GM21367 (cell line): ENCODE data around the gene CDH4.

ENCODE experiments used
- ATAC-seq: cut with Tn5 transposase; IDR thresholded peaks from one replicate; pipeline ENCODE4 v1.9.1; 2021; ENCODE audit not compliant: unreplicated experiment

Gene CDH4

GRCh38 chr20:61790116-61790827, 538.2 kb downstream of the CDH4 start:
- no peak for ATAC-seq

- no peak for ATAC-seq
These were observed 539.9 kb downstream of the CDH4 start for GRCh38 chr20:61791995-61792394.

- ATAC-seq, result no peak
These were observed 543.9 kb downstream of the CDH4 start for GRCh38 chr20:61795669-61796630.

- no peak for ATAC-seq
These were observed 544.7 kb downstream of the CDH4 start for GRCh38 chr20:61796738-61797137.

- no peak for ATAC-seq
These were observed 545.1 kb downstream of the CDH4 start for GRCh38 chr20:61797200-61797599.

- no peak for ATAC-seq
These were observed 545.9 kb downstream of the CDH4 start for GRCh38 chr20:61797971-61798411.

- ATAC-seq, result no peak
These were observed 546.6 kb downstream of the CDH4 start for GRCh38 chr20:61798632-61799031.

- ATAC-seq, result no peak
These were observed 547.4 kb downstream of the CDH4 start for GRCh38 chr20:61799394-61799923.

GRCh38 chr20:61799928-61800327, 547.9 kb downstream of the CDH4 start:
- no peak for ATAC-seq

- no peak for ATAC-seq
These were observed 548.5 kb downstream of the CDH4 start for GRCh38 chr20:61800359-61801064.

GRCh38 chr20:61801065-61801360, 549.0 kb downstream of the CDH4 start:
- no peak for ATAC-seq

- no peak for ATAC-seq
These were observed 549.4 kb downstream of the CDH4 start for GRCh38 chr20:61801428-61801827.

- ATAC-seq, result no peak
These were observed 549.9 kb downstream of the CDH4 start for GRCh38 chr20:61801857-61802442.

- no peak for ATAC-seq
These were observed 550.8 kb downstream of the CDH4 start for GRCh38 chr20:61802721-61803311.

GRCh38 chr20:61803416-61803914, 551.4 kb downstream of the CDH4 start:
- no peak for ATAC-seq

- ATAC-seq, result no peak
These were observed 552.1 kb downstream of the CDH4 start for GRCh38 chr20:61803915-61804751.

GRCh38 chr20:61804752-61805295, 552.8 kb downstream of the CDH4 start:
- no peak for ATAC-seq

- no peak for ATAC-seq
These were observed 553.3 kb downstream of the CDH4 start for GRCh38 chr20:61805365-61805764.

- no peak for ATAC-seq
These were observed 553.7 kb downstream of the CDH4 start for GRCh38 chr20:61805781-61806180.
